Right atrium auricular region (tissue), 2 donors: ENCODE results near the gene PGBD5. TPM values are rescaled to one million over a fixed set of nuclear protein-coding genes. Genes with fewer than 3 reads are reported as not detected.

Source experiments
- DNase-seq: peaks from one replicate; pipeline ENCODE4 v3.0.0-alpha.2; 2019; ENCODE audit warnings: low spot score
- H3K27ac ChIP-seq, 2 donors: fragments of 200-600 bp; sonication (generic); 1 replicate in 1 of 2; 2 replicates in 1 of 2; pipeline ENCODE4 v1.5.1; 2016 to 2019
- H3K27me3 ChIP-seq, 2 donors: fragments of 200-600 bp; sonication (generic); one replicate each; pipeline versions ENCODE4 v1.5.1 to v1.6.0; 2017 to 2019
- H3K36me3 ChIP-seq: fragments of 200-600 bp; sonication (generic); one replicate; pipeline ENCODE4 v1.5.1; 2016
- H3K4me1 ChIP-seq, 2 donors: fragments of 200-600 bp; sonication (generic); one replicate each; pipeline versions ENCODE4 v1.5.1 to v1.6.0; 2017 to 2019
- H3K4me3 ChIP-seq, 2 donors: fragments of 200-600 bp; sonication (generic); 1 replicate in 1 of 2; 2 replicates in 1 of 2; pipeline ENCODE4 v1.5.1; 2017 to 2019; ENCODE audit warnings: mild to moderate bottlenecking in 1 of 2, moderate library complexity in 1 of 2
- H3K9me3 ChIP-seq, 2 donors: fragments of 200-600 bp; sonication (generic); one replicate each; pipeline ENCODE4 v1.5.1; 2019
- total RNA-seq, 2 donors: library from RNA; depleted of rRNA; stranded (reverse); fragments of >200 nt; gene quantifications; one replicate each; pipeline ENCODE4 v1.1.0, GENCODE V29; 2016
- TF ChIP-seq, protein P1 (sequence below), 2 donors: fragments of 200-600 bp; sonication (generic); IDR thresholded peaks; one replicate each; pipeline ENCODE4 v1.5.1; 2019; ENCODE audit warnings: antibody characterized with exemption in 2 of 2

Gene PGBD5
- total RNA-seq, 2 donors from 2014 or later: 13.2 to 18.5 TPM

DNA sequence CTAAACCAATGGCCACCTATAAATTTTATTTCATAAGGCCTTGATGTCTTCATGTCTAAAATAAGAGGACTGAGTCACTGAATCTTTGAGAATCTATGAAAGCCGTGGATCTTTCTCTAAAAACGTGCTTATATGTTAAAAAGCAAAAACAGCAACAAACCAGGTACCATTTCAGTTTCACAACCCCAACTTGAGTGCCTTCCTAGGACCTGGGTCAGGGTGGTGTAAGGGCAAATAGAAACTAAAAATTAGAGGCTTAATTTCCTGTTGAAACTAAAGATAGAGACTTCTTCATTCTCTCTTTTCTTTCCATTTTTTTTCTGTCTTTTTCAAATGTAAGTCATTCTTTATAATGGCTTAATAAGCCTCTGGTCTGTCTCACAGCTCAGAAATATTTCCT, 27.2 kb upstream of the PGBD5 start:
- no peaks in the 10 kb centered on the region for H3K27me3 ChIP-seq
- TF ChIP-seq, protein P1, sequence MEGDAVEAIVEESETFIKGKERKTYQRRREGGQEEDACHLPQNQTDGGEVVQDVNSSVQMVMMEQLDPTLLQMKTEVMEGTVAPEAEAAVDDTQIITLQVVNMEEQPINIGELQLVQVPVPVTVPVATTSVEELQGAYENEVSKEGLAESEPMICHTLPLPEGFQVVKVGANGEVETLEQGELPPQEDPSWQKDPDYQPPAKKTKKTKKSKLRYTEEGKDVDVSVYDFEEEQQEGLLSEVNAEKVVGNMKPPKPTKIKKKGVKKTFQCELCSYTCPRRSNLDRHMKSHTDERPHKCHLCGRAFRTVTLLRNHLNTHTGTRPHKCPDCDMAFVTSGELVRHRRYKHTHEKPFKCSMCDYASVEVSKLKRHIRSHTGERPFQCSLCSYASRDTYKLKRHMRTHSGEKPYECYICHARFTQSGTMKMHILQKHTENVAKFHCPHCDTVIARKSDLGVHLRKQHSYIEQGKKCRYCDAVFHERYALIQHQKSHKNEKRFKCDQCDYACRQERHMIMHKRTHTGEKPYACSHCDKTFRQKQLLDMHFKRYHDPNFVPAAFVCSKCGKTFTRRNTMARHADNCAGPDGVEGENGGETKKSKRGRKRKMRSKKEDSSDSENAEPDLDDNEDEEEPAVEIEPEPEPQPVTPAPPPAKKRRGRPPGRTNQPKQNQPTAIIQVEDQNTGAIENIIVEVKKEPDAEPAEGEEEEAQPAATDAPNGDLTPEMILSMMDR (IDR thresholded peaks at IDR 0.05): no peak
- H3K4me1 ChIP-seq: no peaks in the 10 kb centered on the region
- H3K27ac ChIP-seq: no peak overlapping the region
- H3K4me3 ChIP-seq: no peak overlapping the region
- H3K36me3 ChIP-seq: no peaks in the 10 kb centered on the region
- no peaks in the 10 kb centered on the region for H3K9me3 ChIP-seq
- no peak for DNase-seq

- TF ChIP-seq, protein P1 (IDR thresholded peaks at IDR 0.05): no peak
- no peak for DNase-seq
- H3K36me3 ChIP-seq: no peaks in the 10 kb centered on the region
- peaks cover 0 to 14% of the 10 kb centered on the region in 2 donors for H3K9me3 ChIP-seq
- no peak overlapping the region for H3K4me3 ChIP-seq
- H3K4me1 ChIP-seq: no peaks in the 10 kb centered on the region
- no peak overlapping the region for H3K27ac ChIP-seq
- H3K27me3 ChIP-seq: no peaks in the 10 kb centered on the region
Measured at GRCh38 chr1:230441183-230442029, 15.3 kb upstream of the PGBD5 start.

DNA sequence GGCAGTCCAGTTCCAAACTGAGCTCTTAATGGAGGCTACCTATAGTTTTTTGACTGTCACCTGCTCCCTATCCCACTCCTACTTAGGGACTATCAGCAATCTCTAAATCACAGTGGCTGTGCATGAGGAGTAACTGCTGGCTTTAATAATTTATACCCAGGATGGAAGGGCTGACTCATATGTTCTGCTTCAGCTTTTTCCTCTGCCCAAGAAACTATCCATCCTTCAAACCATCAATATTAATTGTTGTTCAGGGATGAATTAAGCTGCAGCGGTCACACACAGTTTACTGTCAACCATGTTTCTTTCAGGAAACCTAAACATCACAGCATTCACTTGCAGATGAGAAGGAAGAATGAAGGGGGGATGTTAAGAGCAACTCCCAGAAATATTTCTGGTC, 9.0 kb upstream of the PGBD5 start:
- Histone ChIP-seq H3K27ac (no peak overlapping the region), H3K4me3 (no peak overlapping the region), H3K36me3 (no peaks in the 10 kb centered on the region), H3K4me1 (no peaks in the 10 kb centered on the region), H3K27me3 (no peaks in the 10 kb centered on the region), H3K9me3 (peaks cover 0 to 5% of the 10 kb centered on the region in 2 donors)
- DNase-seq: no peak
- TF ChIP-seq, protein P1 (IDR thresholded peaks at IDR 0.05): no peak

GRCh38 chr1:230431527-230431926, 5.4 kb upstream of the PGBD5 start:
- DNase-seq: no peak
- H3K4me3 ChIP-seq: no peak overlapping the region
- no peaks in the 10 kb centered on the region for H3K27me3 ChIP-seq
- no peaks in the 10 kb centered on the region for H3K9me3 ChIP-seq
- H3K36me3 ChIP-seq: no peaks in the 10 kb centered on the region
- TF ChIP-seq, protein P1 (IDR thresholded peaks at IDR 0.05): no peak
- peaks cover 0 to 5% of the 10 kb centered on the region in 2 donors for H3K4me1 ChIP-seq
- H3K27ac ChIP-seq: no peak overlapping the region

DNA sequence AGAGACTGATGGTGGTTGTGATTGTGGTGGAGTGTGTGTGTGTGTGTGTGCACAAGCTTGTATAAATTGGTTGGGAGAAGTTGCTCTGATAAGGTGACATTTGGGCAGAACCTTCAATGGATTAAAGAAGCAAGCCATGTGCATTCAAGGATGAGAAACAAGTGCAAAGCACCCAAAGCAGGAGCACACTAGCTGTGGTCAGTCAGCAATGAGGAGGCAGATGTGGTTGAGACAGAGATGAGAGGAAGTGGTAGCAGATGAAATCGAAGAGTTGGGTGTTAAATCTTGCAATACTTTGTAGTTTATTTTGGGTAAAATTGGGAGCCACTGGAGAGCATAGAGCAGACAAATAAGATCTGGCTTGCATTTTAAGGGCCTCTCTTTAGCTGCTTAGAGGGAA, 4.4 kb upstream of the PGBD5 start:
- TF ChIP-seq, protein P1 (IDR thresholded peaks at IDR 0.05): no peak
- Histone ChIP-seq H3K36me3 (no peaks in the 10 kb centered on the region), H3K27me3 (no peaks in the 10 kb centered on the region), H3K27ac (no peak overlapping the region), H3K4me1 (peaks cover 0 to 6% of the 10 kb centered on the region in 2 donors), H3K4me3 (no peak overlapping the region), H3K9me3 (no peaks in the 10 kb centered on the region)
- DNase-seq: no peak
